ENCODE data around the gene RABGGTA. TPM values are rescaled to one million over a fixed set of nuclear protein-coding genes. Genes with fewer than 3 reads are reported as not detected.

RABGGTA gene
- total and polyA plus RNA-seq, 9 of the 15 experiments (the other 6 are each of a cell fraction or from before 2014, with no cell fraction given) = 4.5 to 24.2 (median 15.5) TPM

- TF ChIP-seq RNF219 (CRISPR knock-in tag; IDR thresholded peaks at IDR 0.05) (no peak), SOX6 (IDR thresholded peaks at IDR 0.05) (peak; percentile 48; the same call in 1 of the 2 replicates), FIP1L1 (IDR thresholded peaks at IDR 0.05; ENCODE audit: low read depth, low read length, poor library complexity, severe bottlenecking) (no peak), CTBP1 (IDR thresholded peaks at IDR 0.05; ENCODE audit: borderline replicate concordance) (peak; percentile 78; the same call in 1 of the 2 replicates), ZNF436 (CRISPR knock-in tag; IDR thresholded peaks at IDR 0.05) (no peak), BRD9 (IDR thresholded peaks at IDR 0.05; ENCODE audit: low read depth, partially characterized antibody) (no peak), ZNF134 (CRISPR knock-in tag; conservative IDR thresholded peaks at IDR 0.05) (no peak), SP1 (CRISPR knock-in tag; IDR thresholded peaks at IDR 0.05) (no peak), ZNF518B (CRISPR knock-in tag; IDR thresholded peaks at IDR 0.05) (no peak), MEF2A (IDR thresholded peaks at IDR 0.05; ENCODE audit: control insufficient read depth, low read depth, low read length) (peak; percentile 48; the same call in 1 of the 2 replicates), CREB1 (IDR thresholded peaks at IDR 0.05) (no peak), CREB1 (CRISPR knock-in tag; IDR thresholded peaks at IDR 0.05) (no peak), ZFP36 (IDR thresholded peaks at IDR 0.05; ENCODE audit: low read depth, low read length, partially characterized antibody) (no peak), ZNF232 (CRISPR knock-in tag; IDR thresholded peaks at IDR 0.05) (no peak), TAL1 (IDR thresholded peaks at IDR 0.05) (peak; percentile 76), ELK1 (CRISPR knock-in tag; IDR thresholded peaks at IDR 0.05) (no peak), ARID4B (CRISPR knock-in tag; IDR thresholded peaks at IDR 0.05) (no peak)
Observed at GRCh38 chr14:24274101-24274543, 2.7 kb upstream of the RABGGTA start (continued).

Measured in K562 (cell line).